Neural cell (in vitro differentiated cells): Measurements from ENCODE around the gene DYNC2LI1. TPM values are rescaled to one million over a fixed set of nuclear protein-coding genes. Genes with fewer than 3 reads are reported as not detected.

Experiments used
- H2AFZ ChIP-seq: fragments of 200-600, 300-800 bp; sonication (generic), shearing (Covaris generic); 2 replicates; pipeline ENCODE4 v1.6.0; 2014; ENCODE audit warnings: low read depth, mild to moderate bottlenecking, antibody characterized with exemption, low read length, moderate library complexity
- H3F3A ChIP-seq: fragments of 200-600 bp; shearing (Covaris generic); 2 replicates; pipeline ENCODE4 v1.6.1; 2016; ENCODE audit warnings: mild to moderate bottlenecking, moderate library complexity, mixed read lengths, antibody characterized with exemption, low read length; ENCODE audit not compliant: insufficient read depth, poor library complexity, severe bottlenecking
- H3K27ac ChIP-seq: fragments of 200-600, 300-800 bp; sonication (generic), shearing (Covaris generic); 2 replicates; pipeline ENCODE4 v1.5.1; 2014; ENCODE audit warnings: mild to moderate bottlenecking, low read length, moderate library complexity
- H3K27me3 ChIP-seq: fragments of 300-800, 200-600 bp; sonication (generic), shearing (Covaris generic); 2 replicates; pipeline ENCODE4 v1.6.0; 2014; ENCODE audit warnings: mild to moderate bottlenecking, low read depth, low read length, moderate library complexity; ENCODE audit not compliant: insufficient read depth
- H3K36me3 ChIP-seq: fragments of 300-800, 200-600 bp; sonication (generic), shearing (Covaris generic); 2 replicates; pipeline ENCODE4 v1.5.1; 2014; ENCODE audit warnings: mild to moderate bottlenecking, antibody characterized with exemption, low read length, moderate library complexity; ENCODE audit not compliant: insufficient read depth
- H3K4me2 ChIP-seq: fragments of 300-800, 200-600 bp; sonication (generic), shearing (Covaris generic); 2 replicates; pipeline ENCODE4 v1.6.0; 2014; ENCODE audit warnings: mild to moderate bottlenecking, low read length
- H3K4me3 ChIP-seq: fragments of 300-800, 200-600 bp; sonication (generic), shearing (Covaris generic); 2 replicates; pipeline ENCODE4 v1.5.1; 2014; ENCODE audit warnings: mild to moderate bottlenecking, low read length, moderate library complexity
- H3K79me2 ChIP-seq: fragments of 200-600 bp; shearing (Covaris generic); replicated peaks from 2 replicates; pipeline ENCODE4 v1.6.0; 2014; ENCODE audit warnings: mild to moderate bottlenecking, low read length, moderate library complexity; ENCODE audit not compliant: insufficient read depth
- H3K9ac ChIP-seq: fragments of 300-800, 200-600 bp; sonication (generic), shearing (Covaris generic); 2 replicates; pipeline ENCODE4 v1.6.1; 2016; ENCODE audit warnings: mild to moderate bottlenecking, low read length, mixed read lengths
- H3K9me2 ChIP-seq: fragments of 200-600 bp; shearing (Covaris generic); 2 replicates; pipeline ENCODE4 v1.6.1; 2016; ENCODE audit warnings: mild to moderate bottlenecking, low read length, mixed read lengths; ENCODE audit not compliant: insufficient read depth
- H3K9me3 ChIP-seq: fragments of 200-600, 300-800 bp; sonication (generic), shearing (Covaris generic); 2 replicates; pipeline ENCODE4 v1.6.1; 2016; ENCODE audit warnings: mild to moderate bottlenecking, mixed run types, low read length, moderate library complexity, mixed read lengths
- H4K20me1 ChIP-seq: fragments of 200-600 bp; shearing (Covaris generic); 2 replicates; pipeline ENCODE4 v1.6.1; 2016; ENCODE audit warnings: mild to moderate bottlenecking, mixed run types; ENCODE audit not compliant: insufficient read depth
- EP300 ChIP-seq: fragments of 450-650 bp; conservative IDR thresholded peaks from 2 replicates; pipeline ENCODE4 v1.6.1; 2014; ENCODE audit warnings: antibody characterized with exemption, mild to moderate bottlenecking, moderate library complexity; ENCODE audit not compliant: poor library complexity, severe bottlenecking
- EZH2 ChIP-seq: fragments of 200-600, 300-800 bp; shearing (Covaris generic), sonication (generic); IDR thresholded peaks from 2 replicates; pipeline ENCODE4 v1.6.1; 2014; ENCODE audit warnings: antibody characterized with exemption, low read length, borderline replicate concordance, mild to moderate bottlenecking; ENCODE audit not compliant: insufficient read depth, poor library complexity, severe bottlenecking
- MXI1 ChIP-seq: fragments of 450-650 bp; conservative IDR thresholded peaks from 2 replicates; pipeline ENCODE4 v1.6.1; 2014; ENCODE audit warnings: antibody characterized with exemption, mild to moderate bottlenecking; ENCODE audit not compliant: poor library complexity, severe bottlenecking
- POLR2AphosphoS5 ChIP-seq: IDR thresholded peaks from 2 replicates; pipeline ENCODE4 v1.6.1; 2012
- RAD21 ChIP-seq: fragments of 450-650 bp; conservative IDR thresholded peaks from 2 replicates; pipeline ENCODE4 v1.6.1; 2014; ENCODE audit warnings: antibody characterized with exemption, mild to moderate bottlenecking, moderate library complexity
- REST ChIP-seq: IDR thresholded peaks from 2 replicates; pipeline ENCODE4 v1.6.1; 2012; ENCODE audit warnings: borderline replicate concordance
- SMC3 ChIP-seq: fragments of 450-650 bp; conservative IDR thresholded peaks from 2 replicates; pipeline ENCODE4 v1.6.1; 2014; ENCODE audit warnings: antibody characterized with exemption, mild to moderate bottlenecking, moderate library complexity; ENCODE audit not compliant: poor library complexity
- TAF1 ChIP-seq: IDR thresholded peaks from 2 replicates; pipeline ENCODE4 v1.6.1; 2012; ENCODE audit warnings: low read depth
- polyA plus RNA-seq: library from polyadenylated mRNA; depleted of rRNA; stranded (reverse); fragments of >200 nt; gene quantifications from 2 replicates; pipeline ENCODE4 v1.2.3, GENCODE V29; 2014
- TF ChIP-seq, protein P1 (sequence below): fragments of 450-650 bp; IDR thresholded peaks from 2 replicates; pipeline ENCODE4 v1.5.1; 2014; ENCODE audit warnings: antibody characterized with exemption, mild to moderate bottlenecking, moderate library complexity; ENCODE audit not compliant: poor library complexity, severe bottlenecking

The DYNC2LI1 gene
- polyA plus RNA-seq, 1 donor from 2014 or later = 80.6 TPM

DNA sequence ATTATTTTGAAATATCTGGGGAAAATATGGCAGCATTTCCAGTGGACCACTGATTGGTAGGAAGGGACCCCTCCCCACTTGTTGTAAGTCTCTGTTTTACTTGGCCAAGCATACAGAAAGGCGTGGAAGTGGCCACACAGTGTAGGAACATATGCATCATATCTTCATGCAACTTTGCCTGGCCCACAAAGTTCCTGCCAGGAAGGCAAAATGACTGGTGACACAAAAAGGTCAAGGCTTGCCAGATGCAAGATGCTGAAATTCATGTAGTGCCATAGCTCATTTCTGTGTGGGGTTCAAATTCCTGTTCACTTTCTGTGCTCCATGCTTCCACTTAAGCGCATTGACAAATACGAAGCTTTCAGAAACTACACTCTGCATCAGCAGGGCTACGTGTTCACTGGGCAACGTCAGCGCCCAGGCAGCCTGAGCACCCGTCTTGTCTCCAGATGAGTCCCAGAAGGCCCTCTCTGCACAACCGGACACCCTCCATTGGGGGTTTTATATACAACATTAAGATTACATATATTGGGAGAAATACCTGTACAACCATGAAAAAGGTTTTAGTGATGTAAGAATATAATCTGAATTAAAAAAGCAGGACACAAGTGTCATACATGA is 3.6 kb downstream of the DYNC2LI1 start:
- H3K9ac ChIP-seq = no peak overlapping the region
- H4K20me1 ChIP-seq = no peaks in the 10 kb centered on the region
- no peaks in the 10 kb centered on the region for H3F3A ChIP-seq
- H3K4me2 ChIP-seq = no peak overlapping the region
- no peak for TF ChIP-seq POLR2AphosphoS5
- no peak for TF ChIP-seq EP300
- TF ChIP-seq TAF1 = no peak
- no peak for TF ChIP-seq MXI1
- TF ChIP-seq SMC3 = no peak
- TF ChIP-seq EZH2 = no peak
- no peak for TF ChIP-seq RAD21
- TF ChIP-seq, protein P1, sequence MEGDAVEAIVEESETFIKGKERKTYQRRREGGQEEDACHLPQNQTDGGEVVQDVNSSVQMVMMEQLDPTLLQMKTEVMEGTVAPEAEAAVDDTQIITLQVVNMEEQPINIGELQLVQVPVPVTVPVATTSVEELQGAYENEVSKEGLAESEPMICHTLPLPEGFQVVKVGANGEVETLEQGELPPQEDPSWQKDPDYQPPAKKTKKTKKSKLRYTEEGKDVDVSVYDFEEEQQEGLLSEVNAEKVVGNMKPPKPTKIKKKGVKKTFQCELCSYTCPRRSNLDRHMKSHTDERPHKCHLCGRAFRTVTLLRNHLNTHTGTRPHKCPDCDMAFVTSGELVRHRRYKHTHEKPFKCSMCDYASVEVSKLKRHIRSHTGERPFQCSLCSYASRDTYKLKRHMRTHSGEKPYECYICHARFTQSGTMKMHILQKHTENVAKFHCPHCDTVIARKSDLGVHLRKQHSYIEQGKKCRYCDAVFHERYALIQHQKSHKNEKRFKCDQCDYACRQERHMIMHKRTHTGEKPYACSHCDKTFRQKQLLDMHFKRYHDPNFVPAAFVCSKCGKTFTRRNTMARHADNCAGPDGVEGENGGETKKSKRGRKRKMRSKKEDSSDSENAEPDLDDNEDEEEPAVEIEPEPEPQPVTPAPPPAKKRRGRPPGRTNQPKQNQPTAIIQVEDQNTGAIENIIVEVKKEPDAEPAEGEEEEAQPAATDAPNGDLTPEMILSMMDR = no peak
- no peak for TF ChIP-seq REST
- H3K27ac ChIP-seq = no peak overlapping the region
- H3K9me2 ChIP-seq = no peaks in the 10 kb centered on the region
- no peaks in the 10 kb centered on the region for H3K36me3 ChIP-seq
- no peaks in the 10 kb centered on the region for H3K9me3 ChIP-seq
- H2AFZ ChIP-seq = no peak overlapping the region
- H3K79me2 ChIP-seq = peaks cover 5% of the 10 kb centered on the region
- no peak overlapping the region for H3K4me3 ChIP-seq
- no peaks in the 10 kb centered on the region for H3K27me3 ChIP-seq

GRCh38 chr2:43778233-43778632 is 4.4 kb downstream of the DYNC2LI1 start:
- Histone ChIP-seq H2AFZ (no peak overlapping the region), H3K4me3 (no peak overlapping the region), H3K36me3 (no peaks in the 10 kb centered on the region), H3K4me2 (no peak overlapping the region), H3K9me2 (no peaks in the 10 kb centered on the region), H3K9ac (no peak overlapping the region), H3K27ac (no peak overlapping the region), H3F3A (no peaks in the 10 kb centered on the region), H3K27me3 (no peaks in the 10 kb centered on the region), H3K79me2 (peaks cover 5% of the 10 kb centered on the region), H4K20me1 (no peaks in the 10 kb centered on the region), H3K9me3 (no peaks in the 10 kb centered on the region)
- TF ChIP-seq EZH2 (no peak), SMC3 (no peak), MXI1 (no peak), EP300 (no peak), POLR2AphosphoS5 (no peak), RAD21 (no peak), TAF1 (no peak)
- TF ChIP-seq, protein P1 = no peak
